ENCODE results near the gene OTOG. TPM values are rescaled to one million over a fixed set of nuclear protein-coding genes. Genes with fewer than 3 reads are reported as not detected.

The OTOG gene
- total RNA-seq, 1 experiment from 2014 or later: not detected

DNA sequence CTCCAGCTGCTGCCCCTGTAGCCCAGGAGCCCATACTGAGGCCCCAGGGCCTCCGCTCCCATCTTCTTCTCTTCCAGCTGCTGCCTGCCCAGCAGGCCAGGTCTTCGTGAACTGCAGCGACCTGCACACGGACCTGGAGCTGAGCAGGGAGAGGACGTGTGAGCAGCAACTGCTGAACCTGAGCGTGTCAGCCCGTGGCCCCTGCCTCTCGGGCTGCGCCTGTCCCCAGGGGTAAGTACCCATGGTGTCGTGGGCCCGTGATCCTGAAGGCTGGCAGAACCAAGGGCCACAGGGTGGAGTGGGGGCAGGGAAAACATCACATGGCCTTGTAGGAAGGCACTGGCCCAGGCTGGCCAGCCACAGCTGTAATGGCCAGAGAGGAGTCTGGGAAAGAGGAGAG, 31.2 kb downstream of the OTOG start:
- ChIA-PET POLR2A (ENCODE audit: unreplicated experiment) (no interaction called here), CTCF (no interaction called here)
- DNase-seq: no peak
- TF ChIP-seq EZH2 (IDR thresholded peaks at IDR 0.05; ENCODE audit: low read depth): no peak
- no peak for TF ChIP-seq CTCF (conservative IDR thresholded peaks at IDR 0.05)
- no peak overlapping the region for H2AFZ ChIP-seq
- H3K4me1 ChIP-seq (replicated peaks; ENCODE audit: insufficient read depth): no peaks in the 10 kb centered on the region
- no peaks in the 10 kb centered on the region for H4K20me1 ChIP-seq (ENCODE audit: insufficient read depth)
- no peaks in the 10 kb centered on the region for H3K79me2 ChIP-seq (ENCODE audit: low read depth)
- no peak overlapping the region for H3K27ac ChIP-seq
- BruUV-seq (replicated peaks): no TSS peak
- H3K9me3 ChIP-seq (ENCODE audit: insufficient read depth, low read depth): no peaks in the 10 kb centered on the region
- no peak overlapping the region for H3K4me2 ChIP-seq
- H3F3A ChIP-seq (ENCODE audit: insufficient read depth, low read depth): no peaks in the 10 kb centered on the region
- H3K9me2 ChIP-seq (ENCODE audit: insufficient read depth): no peaks in the 10 kb centered on the region
- no peaks in the 10 kb centered on the region for H3K36me3 ChIP-seq (ENCODE audit: low read depth)
- peaks cover 49% of the 10 kb centered on the region for H3K27me3 ChIP-seq (ENCODE audit: insufficient read depth, low read depth)
- intact Hi-C loops (cut with micrococcal nuclease; ENCODE audit: unreplicated experiment): no loop called here
- no peak overlapping the region for H3K4me3 ChIP-seq

- peaks cover 44% of the 10 kb centered on the region for H3K27me3 ChIP-seq (ENCODE audit: insufficient read depth, low read depth)
- no peak overlapping the region for H2AFZ ChIP-seq
- H4K20me1 ChIP-seq (ENCODE audit: insufficient read depth): no peaks in the 10 kb centered on the region
- no peaks in the 10 kb centered on the region for H3K4me1 ChIP-seq (replicated peaks; ENCODE audit: insufficient read depth)
- H3K79me2 ChIP-seq (ENCODE audit: low read depth): no peaks in the 10 kb centered on the region
- H3K9me2 ChIP-seq (ENCODE audit: insufficient read depth): no peaks in the 10 kb centered on the region
- no peaks in the 10 kb centered on the region for H3F3A ChIP-seq (ENCODE audit: insufficient read depth, low read depth)
- no peak overlapping the region for H3K27ac ChIP-seq
- DNase-seq: no peak
- no peaks in the 10 kb centered on the region for H3K36me3 ChIP-seq (ENCODE audit: low read depth)
- H3K4me3 ChIP-seq: no peak overlapping the region
- no peaks in the 10 kb centered on the region for H3K9me3 ChIP-seq (ENCODE audit: insufficient read depth, low read depth)
- CTCF ChIA-PET: no interaction called here
- intact Hi-C loops (cut with micrococcal nuclease; ENCODE audit: unreplicated experiment): no loop called here
- TF ChIP-seq CTCF (conservative IDR thresholded peaks at IDR 0.05) (no peak), EZH2 (IDR thresholded peaks at IDR 0.05; ENCODE audit: low read depth) (no peak)
- H3K4me2 ChIP-seq: no peak overlapping the region
- no TSS peak for BruUV-seq (replicated peaks)
- POLR2A ChIA-PET (ENCODE audit: unreplicated experiment): no interaction called here
These were observed 31.9 kb downstream of the OTOG start for GRCh38 chr11:17578958-17579357.

DNA sequence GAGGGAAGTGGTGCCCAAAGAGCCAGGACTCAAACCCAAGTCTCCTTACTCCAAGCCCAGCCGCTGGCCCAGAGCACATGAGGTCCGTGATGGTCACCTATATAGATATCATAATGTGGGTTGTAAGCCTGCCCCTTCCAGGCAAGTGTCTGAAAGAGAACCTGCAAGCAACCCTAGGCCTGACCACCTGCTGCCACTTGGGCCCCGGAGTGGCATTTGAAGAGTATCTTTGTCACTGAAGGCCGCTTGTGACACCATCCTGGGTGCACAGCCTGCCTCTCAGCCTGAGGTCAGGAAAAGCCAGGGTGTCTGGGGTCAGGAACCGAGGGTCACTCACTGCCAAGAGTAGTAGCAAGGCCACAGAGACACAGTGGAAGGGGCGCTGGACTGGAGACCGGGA, 32.4 kb downstream of the OTOG start:
- Histone ChIP-seq H3K4me2 (no peak overlapping the region), H2AFZ (no peak overlapping the region), H3K27me3 (ENCODE audit: insufficient read depth, low read depth) (peaks cover 44% of the 10 kb centered on the region), H4K20me1 (ENCODE audit: insufficient read depth) (no peaks in the 10 kb centered on the region), H3K27ac (no peak overlapping the region), H3K36me3 (ENCODE audit: low read depth) (no peaks in the 10 kb centered on the region), H3K79me2 (ENCODE audit: low read depth) (no peaks in the 10 kb centered on the region), H3K4me3 (no peak overlapping the region), H3F3A (ENCODE audit: insufficient read depth, low read depth) (no peaks in the 10 kb centered on the region), H3K4me1 (replicated peaks; ENCODE audit: insufficient read depth) (no peaks in the 10 kb centered on the region), H3K9me2 (ENCODE audit: insufficient read depth) (no peaks in the 10 kb centered on the region), H3K9me3 (ENCODE audit: insufficient read depth, low read depth) (no peaks in the 10 kb centered on the region)
- no peak for DNase-seq
- TF ChIP-seq EZH2 (IDR thresholded peaks at IDR 0.05; ENCODE audit: low read depth) (no peak), CTCF (conservative IDR thresholded peaks at IDR 0.05) (no peak)
- intact Hi-C loops (cut with micrococcal nuclease; ENCODE audit: unreplicated experiment): no loop called here
- CTCF ChIA-PET: no interaction called here
- no TSS peak for BruUV-seq (replicated peaks)
- POLR2A ChIA-PET (ENCODE audit: unreplicated experiment): no interaction called here
